DOHH2 (cell line): ENCODE results near the gene SSH2.

Experiments used
- H3F3A ChIP-seq: fragments of 200-600 bp; sonication (generic), shearing (Covaris generic); 2 replicates; pipeline ENCODE4 v1.6.0; 2016; ENCODE audit warnings: antibody characterized with exemption, mild to moderate bottlenecking; ENCODE audit not compliant: control insufficient read depth, insufficient read depth
- H3K27ac ChIP-seq: fragments of 200-600 bp; sonication (generic); 2 replicates; pipeline ENCODE4 v1.5.1; 2014; ENCODE audit warnings: low read depth, mild to moderate bottlenecking, low read length, moderate library complexity
- H3K27me3 ChIP-seq: fragments of 200-600 bp; sonication (generic); 2 replicates; pipeline ENCODE4 v1.6.1; 2014; ENCODE audit warnings: mild to moderate bottlenecking, low read length, mixed read lengths; ENCODE audit not compliant: control insufficient read depth
- H3K36me3 ChIP-seq: fragments of 200-600 bp; sonication (generic); 2 replicates; pipeline ENCODE4 v1.6.1; 2014; ENCODE audit warnings: mild to moderate bottlenecking, low read length, moderate library complexity, mixed read lengths; ENCODE audit not compliant: control insufficient read depth
- H3K4me1 ChIP-seq: fragments of 200-600 bp; sonication (generic); 2 replicates; pipeline ENCODE4 v1.6.1; 2014; ENCODE audit warnings: mild to moderate bottlenecking, low read length, mixed read lengths; ENCODE audit not compliant: control insufficient read depth
- H3K4me2 ChIP-seq: fragments of 200-600 bp; sonication (generic); 2 replicates; pipeline ENCODE4 v1.6.0; 2014; ENCODE audit warnings: mild to moderate bottlenecking, low read length, moderate library complexity
- H3K4me3 ChIP-seq: fragments of 200-600 bp; sonication (generic); 2 replicates; pipeline ENCODE4 v1.5.1; 2014; ENCODE audit warnings: mild to moderate bottlenecking, low read length, mixed read lengths
- H3K79me2 ChIP-seq: fragments of 200-600 bp; sonication (generic); 2 replicates; pipeline ENCODE4 v1.6.1; 2014; ENCODE audit warnings: mild to moderate bottlenecking, low read length, mixed read lengths; ENCODE audit not compliant: control insufficient read depth
- H3K9me2 ChIP-seq: fragments of 200-600 bp; sonication (generic); replicated peaks from 2 replicates; pipeline ENCODE4 v1.6.1; 2014; ENCODE audit warnings: mild to moderate bottlenecking, low read length, mixed read lengths; ENCODE audit not compliant: control insufficient read depth
- H3K9me3 ChIP-seq: fragments of 200-600 bp; sonication (generic); 2 replicates; pipeline ENCODE4 v1.6.1; 2014; ENCODE audit warnings: antibody characterized with exemption, low read length, mixed read lengths; ENCODE audit not compliant: control insufficient read depth, insufficient read depth
- H4K20me1 ChIP-seq: fragments of 200-600 bp; sonication (generic); 2 replicates; pipeline ENCODE4 v1.6.0; 2014; ENCODE audit warnings: low read depth, mild to moderate bottlenecking, antibody characterized with exemption, low read length, moderate library complexity; ENCODE audit not compliant: control insufficient read depth, insufficient read depth
- CTCF ChIP-seq: fragments of 200-600 bp; sonication (generic); IDR thresholded peaks from one replicate; pipeline ENCODE4 v1.5.1; 2014; ENCODE audit warnings: antibody characterized with exemption, mild to moderate bottlenecking, low read depth, low read length; ENCODE audit not compliant: poor library complexity, severe bottlenecking
- EZH2phosphoT487 ChIP-seq: fragments of 200-600 bp; sonication (generic); IDR thresholded peaks from 2 replicates; pipeline ENCODE4 v1.6.1; 2017; ENCODE audit warnings: borderline replicate concordance, mild to moderate bottlenecking, antibody characterized with exemption, low read length, moderate library complexity, mixed read lengths

Gene SSH2

DNA sequence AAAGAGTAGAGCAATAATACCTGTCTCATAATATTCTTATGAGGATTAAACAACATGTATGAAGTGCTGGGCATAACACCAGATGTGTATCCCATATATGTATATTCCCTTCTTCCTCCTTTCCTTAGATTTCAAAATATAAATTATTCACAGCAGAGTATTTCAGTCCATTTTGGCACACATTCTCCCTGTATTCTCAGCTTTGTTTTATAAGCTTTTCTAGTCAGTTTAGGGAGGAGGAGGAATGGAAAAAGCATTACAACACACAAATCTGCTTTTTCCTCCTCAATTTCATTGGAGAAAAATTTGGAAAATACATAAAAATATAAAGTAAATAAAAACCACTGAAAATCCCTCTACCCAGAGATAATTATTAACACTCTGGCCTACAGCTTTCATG lies 260.8 kb downstream of the SSH2 start:
- Histone ChIP-seq H3K27ac (no peak overlapping the region), H4K20me1 (no peaks in the 10 kb centered on the region), H3K4me3 (no peak overlapping the region), H3K27me3 (no peaks in the 10 kb centered on the region), H3K36me3 (peaks cover 61% of the 10 kb centered on the region), H3F3A (no peaks in the 10 kb centered on the region), H3K9me3 (no peaks in the 10 kb centered on the region), H3K4me1 (peaks cover 13% of the 10 kb centered on the region), H3K79me2 (no peaks in the 10 kb centered on the region), H3K4me2 (no peak overlapping the region), H3K9me2 (no peaks in the 10 kb centered on the region)
- TF ChIP-seq CTCF (no peak), EZH2phosphoT487 (no peak)

- H3K79me2 ChIP-seq, result no peaks in the 10 kb centered on the region
- no peaks in the 10 kb centered on the region for H4K20me1 ChIP-seq
- H3K4me3 ChIP-seq, result no peak overlapping the region
- H3F3A ChIP-seq, result no peaks in the 10 kb centered on the region
- no peaks in the 10 kb centered on the region for H3K9me3 ChIP-seq
- H3K9me2 ChIP-seq, result no peaks in the 10 kb centered on the region
- H3K27me3 ChIP-seq, result no peaks in the 10 kb centered on the region
- H3K36me3 ChIP-seq, result peaks cover 63% of the 10 kb centered on the region
- peaks cover 9% of the 10 kb centered on the region for H3K4me1 ChIP-seq
- TF ChIP-seq CTCF (no peak), EZH2phosphoT487 (no peak)
- no peak overlapping the region for H3K4me2 ChIP-seq
- H3K27ac ChIP-seq, result no peak overlapping the region
These were observed 262.1 kb downstream of the SSH2 start for GRCh38 chr17:29667969-29668368.

- Histone ChIP-seq H3K27me3 (no peaks in the 10 kb centered on the region), H3K27ac (no peak overlapping the region), H3K79me2 (no peaks in the 10 kb centered on the region), H3K4me3 (no peak overlapping the region), H3K4me2 (no peak overlapping the region), H3K9me2 (no peaks in the 10 kb centered on the region), H3K36me3 (peaks cover 48% of the 10 kb centered on the region), H3K4me1 (peaks cover 9% of the 10 kb centered on the region), H3F3A (no peaks in the 10 kb centered on the region), H3K9me3 (no peaks in the 10 kb centered on the region), H4K20me1 (no peaks in the 10 kb centered on the region)
- TF ChIP-seq EZH2phosphoT487 (no peak), CTCF (no peak)
These were observed 264.6 kb downstream of the SSH2 start for GRCh38 chr17:29665481-29665810.
